SJSA1 (cell line): ENCODE measurements around the gene HMOX1. TPM values are rescaled to one million over a fixed set of nuclear protein-coding genes. Genes with fewer than 3 reads are reported as not detected.
A peak's percentile ranks its signal among the peaks of the same experiment; 100 is the strongest.

ENCODE experiments used
- DNase-seq, 2 experiments: peaks; one replicate each; pipeline ENCODE4 v3.0.0-alpha.2; 2015 to 2020; ENCODE audit warnings: low spot score in 2 of 2, low read depth in 1 of 2
- H3K27ac ChIP-seq: fragments of 250-450 bp; sonication (Bioruptor Pico); 2 replicates; pipeline ENCODE4 v1.5.1; 2020; ENCODE audit warnings: mild to moderate bottlenecking, moderate library complexity
- H3K27me3 ChIP-seq: fragments of 250-450 bp; sonication (Bioruptor Pico); replicated peaks from 2 replicates; pipeline ENCODE4 v1.5.1; 2020; ENCODE audit warnings: mild to moderate bottlenecking, moderate library complexity
- H3K36me3 ChIP-seq: fragments of 250-450 bp; sonication (Bioruptor Pico); 2 replicates; pipeline ENCODE4 v1.5.1; 2020; ENCODE audit warnings: mild to moderate bottlenecking
- H3K4me1 ChIP-seq: fragments of 250-450 bp; sonication (Bioruptor Pico); replicated peaks from 2 replicates; pipeline ENCODE4 v1.6.1; 2021; ENCODE audit warnings: mild to moderate bottlenecking
- H3K4me3 ChIP-seq: fragments of 250-450 bp; sonication (Bioruptor Pico); 2 replicates; pipeline ENCODE4 v1.5.1; 2020; ENCODE audit warnings: mild to moderate bottlenecking
- H3K9me3 ChIP-seq: fragments of 250-450 bp; sonication (Bioruptor Pico); replicated peaks from 2 replicates; pipeline ENCODE4 v1.5.1; 2020; ENCODE audit warnings: mild to moderate bottlenecking
- total RNA-seq: library from RNA; depleted of rRNA; stranded (reverse); fragments of >200 nt; shearing (Covaris generic); gene quantifications from 2 replicates; pipeline ENCODE4 v1.2.3, GENCODE V29; 2014

Gene HMOX1
- total RNA-seq, 1 experiment from 2014 or later, result 5.6 TPM

GRCh38 chr22:35418088-35418487 lies 37.2 kb downstream of the HMOX1 start:
- no peaks in the 10 kb centered on the region for H3K4me1 ChIP-seq
- DNase-seq, result no peak
- no peak overlapping the region for H3K4me3 ChIP-seq
- no peaks in the 10 kb centered on the region for H3K9me3 ChIP-seq
- no peak overlapping the region for H3K27ac ChIP-seq
- peaks cover 95% of the 10 kb centered on the region for H3K36me3 ChIP-seq
- no peaks in the 10 kb centered on the region for H3K27me3 ChIP-seq

GRCh38 chr22:35418731-35419130 lies 37.8 kb downstream of the HMOX1 start:
- Histone ChIP-seq H3K27me3 (no peaks in the 10 kb centered on the region), H3K36me3 (peaks cover 95% of the 10 kb centered on the region), H3K4me3 (no peak overlapping the region), H3K9me3 (no peaks in the 10 kb centered on the region), H3K27ac (no peak overlapping the region), H3K4me1 (no peaks in the 10 kb centered on the region)
- no peak for DNase-seq

GRCh38 chr22:35419756-35420155 lies 38.9 kb downstream of the HMOX1 start:
- Histone ChIP-seq H3K4me3 (no peak overlapping the region), H3K4me1 (no peaks in the 10 kb centered on the region), H3K36me3 (peaks cover 98% of the 10 kb centered on the region), H3K9me3 (no peaks in the 10 kb centered on the region), H3K27me3 (no peaks in the 10 kb centered on the region), H3K27ac (no peak overlapping the region)
- no peak for DNase-seq

GRCh38 chr22:35421121-35421520 lies 40.2 kb downstream of the HMOX1 start:
- no peaks in the 10 kb centered on the region for H3K4me1 ChIP-seq
- H3K4me3 ChIP-seq, result no peak overlapping the region
- no peaks in the 10 kb centered on the region for H3K9me3 ChIP-seq
- no peak for DNase-seq
- H3K27me3 ChIP-seq, result no peaks in the 10 kb centered on the region
- H3K27ac ChIP-seq, result no peak overlapping the region
- peaks cover 94% of the 10 kb centered on the region for H3K36me3 ChIP-seq

- H3K27ac ChIP-seq, result no peak overlapping the region
- no peak overlapping the region for H3K4me3 ChIP-seq
- H3K9me3 ChIP-seq, result no peaks in the 10 kb centered on the region
- peaks cover 94% of the 10 kb centered on the region for H3K36me3 ChIP-seq
- H3K4me1 ChIP-seq, result no peaks in the 10 kb centered on the region
- no peaks in the 10 kb centered on the region for H3K27me3 ChIP-seq
- no peak for DNase-seq
Measured at GRCh38 chr22:35422145-35422544, 41.2 kb downstream of the HMOX1 start.

- Histone ChIP-seq H3K27me3 (no peaks in the 10 kb centered on the region), H3K9me3 (no peaks in the 10 kb centered on the region), H3K4me1 (no peaks in the 10 kb centered on the region), H3K36me3 (peaks cover 91% of the 10 kb centered on the region), H3K4me3 (no peak overlapping the region), H3K27ac (no peak overlapping the region)
- DNase-seq, result no peak
Measured at GRCh38 chr22:35422936-35423335, 42.0 kb downstream of the HMOX1 start.

GRCh38 chr22:35424081-35424480 lies 43.2 kb downstream of the HMOX1 start:
- Histone ChIP-seq H3K27me3 (no peaks in the 10 kb centered on the region), H3K4me1 (no peaks in the 10 kb centered on the region; the same call in 1 of the 2 replicates), H3K36me3 (peaks cover 87% of the 10 kb centered on the region), H3K9me3 (no peaks in the 10 kb centered on the region), H3K27ac (no peak overlapping the region), H3K4me3 (no peak overlapping the region)
- DNase-seq, result no peak

- Histone ChIP-seq H3K36me3 (peaks cover 82% of the 10 kb centered on the region), H3K9me3 (no peaks in the 10 kb centered on the region), H3K27ac (no peak overlapping the region), H3K4me3 (no peak overlapping the region), H3K4me1 (no peaks in the 10 kb centered on the region; the same call in 1 of the 2 replicates), H3K27me3 (no peaks in the 10 kb centered on the region)
- no peak for DNase-seq
Measured at GRCh38 chr22:35424761-35425160, 43.9 kb downstream of the HMOX1 start.

- H3K4me1 ChIP-seq, result no peaks in the 10 kb centered on the region; the same call in 1 of the 2 replicates
- no peaks in the 10 kb centered on the region for H3K27me3 ChIP-seq
- peaks cover 78% of the 10 kb centered on the region for H3K36me3 ChIP-seq
- DNase-seq, result no peak
- H3K9me3 ChIP-seq, result no peaks in the 10 kb centered on the region
- H3K4me3 ChIP-seq, result no peak overlapping the region
- no peak overlapping the region for H3K27ac ChIP-seq
Measured at GRCh38 chr22:35425546-35425945, 44.6 kb downstream of the HMOX1 start.

- no peak overlapping the region for H3K4me3 ChIP-seq
- H3K27me3 ChIP-seq, result no peaks in the 10 kb centered on the region
- peaks cover 3% of the 10 kb centered on the region for H3K4me1 ChIP-seq
- H3K27ac ChIP-seq, result no peak overlapping the region
- no peaks in the 10 kb centered on the region for H3K9me3 ChIP-seq
- H3K36me3 ChIP-seq, result peaks cover 71% of the 10 kb centered on the region
- no peak for DNase-seq
Measured at GRCh38 chr22:35425971-35426800, 45.3 kb downstream of the HMOX1 start.

- H3K27ac ChIP-seq, result no peak overlapping the region
- no peaks in the 10 kb centered on the region for H3K27me3 ChIP-seq
- H3K9me3 ChIP-seq, result no peaks in the 10 kb centered on the region
Measured at GRCh38 chr22:35426801-35427140, 45.9 kb downstream of the HMOX1 start.

GRCh38 chr22:35430897-35431322 lies 50.0 kb downstream of the HMOX1 start:
- Histone ChIP-seq H3K27me3 (no peaks in the 10 kb centered on the region), H3K9me3 (peaks cover 7% of the 10 kb centered on the region; the same call in 1 of the 2 replicates), H3K4me1 (peaks cover 8% of the 10 kb centered on the region), H3K27ac (peak overlapping the region; percentile 19; the same call in 1 of the 2 replicates), H3K4me3 (no peak overlapping the region), H3K36me3 (peaks cover 64% of the 10 kb centered on the region)
- DNase-seq, result peak; percentile 94 to 96

More at GRCh38 chr22:35426801-35427140, 45.9 kb downstream of the HMOX1 start:
- Histone ChIP-seq H3K4me1 (peaks cover 8% of the 10 kb centered on the region), H3K4me3 (no peak overlapping the region), H3K36me3 (peaks cover 70% of the 10 kb centered on the region)
- DNase-seq, result no peak

- no peaks in the 10 kb centered on the region for H3K27me3 ChIP-seq
- peaks cover 57% of the 10 kb centered on the region for H3K36me3 ChIP-seq
- H3K4me1 ChIP-seq, result peaks cover 8% of the 10 kb centered on the region
- no peak for DNase-seq
- H3K27ac ChIP-seq, result peak overlapping the region; percentile 19; the same call in 1 of the 2 replicates
- peaks cover 7% of the 10 kb centered on the region; the same call in 1 of the 2 replicates for H3K9me3 ChIP-seq
- no peak overlapping the region for H3K4me3 ChIP-seq
Measured at GRCh38 chr22:35431483-35432227, 50.8 kb downstream of the HMOX1 start.
